Activated CD8-positive, alpha-beta memory T cell treated with anti-CD3 and anti-CD28 coated beads for 1 hour (primary cell): ENCODE measurements around the gene RNF150.
"Not testable (repeated sequence)": the region's sequence is repeated elsewhere in the genome, so short reads cannot be mapped to it uniquely, and the experiment has no call there.

ENCODE experiments used
- DNase-seq, 2 donors: peaks; one replicate each; pipeline ENCODE4 v3.0.0-alpha.2; 2020; ENCODE audit warnings: low read depth in 1 of 2; ENCODE audit errors: extremely low read depth in 1 of 2

RNF150 gene

DNA sequence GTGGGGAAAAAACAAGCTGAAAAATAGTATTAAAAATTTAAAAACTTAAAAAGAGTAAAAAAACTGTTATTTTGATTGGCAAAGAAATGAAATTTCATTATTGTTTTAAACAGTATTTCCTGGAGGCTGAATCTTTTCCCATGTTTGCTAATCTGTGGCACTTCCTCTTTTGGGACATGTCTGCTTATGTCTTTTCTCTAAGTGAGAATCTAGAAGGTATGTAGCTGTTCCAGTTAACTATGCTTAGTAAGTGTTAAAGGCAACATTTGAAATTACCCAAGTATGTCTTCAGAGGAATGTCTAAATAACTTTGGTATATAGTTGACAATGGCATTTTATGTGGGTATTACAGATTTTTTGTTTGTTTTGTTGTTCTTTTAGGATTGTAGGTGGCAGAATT, 295.5 kb downstream of the RNF150 start:
- no peak for DNase-seq

DNA sequence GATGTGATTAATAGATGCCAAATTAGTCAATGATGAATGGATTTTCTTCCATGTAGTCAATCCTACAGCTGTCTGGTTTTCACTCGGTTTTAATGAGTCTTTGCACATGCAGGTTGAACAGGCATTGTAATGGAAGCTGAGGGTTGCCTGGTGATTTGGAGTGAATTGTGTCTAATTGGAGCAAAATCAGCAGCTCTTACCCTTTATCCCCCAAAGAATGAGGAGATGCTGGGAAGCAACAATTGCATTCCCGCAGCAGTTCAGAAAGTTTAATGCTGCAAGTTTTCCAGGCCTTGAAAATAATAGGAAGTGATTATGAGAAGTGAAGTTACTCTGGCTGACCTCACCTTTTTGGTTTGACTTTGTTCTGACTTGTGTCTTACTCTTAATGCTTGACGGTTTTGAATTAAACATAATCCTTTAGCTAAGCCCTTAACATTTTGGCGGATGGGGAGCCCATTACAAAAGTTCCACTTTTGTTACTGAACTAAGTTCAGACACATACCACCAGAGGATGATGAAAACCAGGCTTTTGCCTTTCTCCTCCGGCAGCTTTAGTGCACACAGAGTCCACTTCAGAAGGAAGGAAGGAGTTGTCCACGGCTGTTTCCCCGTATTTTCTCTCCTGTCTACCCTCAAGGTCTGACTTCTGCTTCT, 298.3 kb downstream of the RNF150 start:
- DNase-seq, result no peak

- no peak for DNase-seq
These were observed 300.0 kb downstream of the RNF150 start for GRCh38 chr4:140833280-140833679.

DNA sequence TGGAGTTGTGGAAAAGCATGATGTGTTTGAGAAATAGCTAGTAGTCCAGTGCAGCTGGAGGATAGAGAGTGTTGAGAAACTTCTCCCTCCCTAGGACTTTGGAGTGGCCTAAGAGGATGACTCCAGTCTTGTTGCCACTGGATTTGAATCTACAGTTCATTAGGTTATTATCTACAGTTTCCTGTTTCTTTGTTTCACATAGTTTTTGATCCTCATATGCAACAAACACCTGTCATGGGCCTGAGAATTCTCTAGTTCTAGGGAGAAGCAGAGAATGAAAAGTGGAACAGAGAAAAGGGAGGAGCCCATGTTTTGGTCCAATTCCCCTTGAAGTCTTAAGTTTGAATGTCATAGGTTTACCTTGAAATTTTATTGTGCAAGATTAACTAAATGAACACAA, 303.4 kb downstream of the RNF150 start:
- DNase-seq, result no peak

DNA sequence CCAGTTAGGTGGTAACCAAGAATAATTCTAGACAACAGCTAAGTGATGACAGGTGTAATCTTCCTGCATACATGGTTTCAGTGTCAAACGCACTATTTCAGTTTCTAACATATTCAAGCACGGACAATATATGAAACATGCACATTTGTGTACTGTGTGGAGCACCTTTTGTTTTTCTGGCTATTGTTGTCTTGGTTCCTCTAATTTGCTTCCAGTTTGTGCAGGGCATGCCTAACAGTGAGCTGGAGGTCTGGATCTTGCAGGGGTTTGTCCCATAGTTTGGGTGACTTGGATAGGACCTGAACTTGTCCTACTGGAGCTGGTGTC, 306.6 kb downstream of the RNF150 start:
- no peak for DNase-seq

- not testable (repeated sequence) for DNase-seq
These were observed 312.7 kb downstream of the RNF150 start for GRCh38 chr4:140820520-140820919.

DNA sequence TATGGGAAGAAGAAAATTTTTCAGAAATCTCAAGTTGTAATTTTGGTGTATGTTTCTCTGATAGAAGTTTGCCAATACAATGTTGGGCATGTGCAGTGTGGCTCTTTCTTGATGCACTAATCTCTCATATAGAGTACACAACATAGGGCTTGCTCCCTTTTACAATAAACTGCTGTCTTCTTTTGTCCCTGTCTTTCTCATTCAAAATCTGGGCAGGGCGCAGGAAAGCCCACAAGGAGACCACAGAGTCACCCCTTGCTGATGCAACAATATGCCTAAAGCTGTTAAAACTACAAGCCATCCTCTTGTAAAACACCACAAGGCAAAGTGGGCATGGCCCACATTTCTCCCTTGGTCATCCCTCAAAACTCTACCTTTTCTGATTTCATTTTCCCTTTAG, 313.7 kb downstream of the RNF150 start:
- DNase-seq, result no peak

DNA sequence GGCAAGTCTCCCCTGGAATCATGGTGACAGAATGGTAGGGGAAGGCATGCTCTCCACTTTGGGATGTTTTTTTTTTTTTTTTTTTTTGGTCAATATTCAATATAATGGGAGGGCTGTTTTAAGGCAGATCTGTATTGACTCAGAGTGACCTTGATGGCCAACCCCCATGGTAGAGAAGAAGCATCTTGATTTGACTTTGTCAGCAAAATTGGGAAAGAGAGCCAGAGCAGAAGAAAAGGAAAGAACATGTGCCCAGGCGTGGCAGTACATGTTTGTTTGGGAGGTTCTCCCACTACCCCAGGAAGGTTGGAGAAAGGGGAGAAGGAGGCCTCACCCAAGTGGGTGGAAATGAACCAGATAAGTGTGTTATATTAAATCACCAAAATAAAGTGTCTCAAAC, 314.8 kb downstream of the RNF150 start:
- DNase-seq, result no peak

GRCh38 chr4:140816806-140817510, 316.3 kb downstream of the RNF150 start:
- DNase-seq, result no peak

GRCh38 chr4:140813804-140814203, 319.5 kb downstream of the RNF150 start:
- no peak for DNase-seq

GRCh38 chr4:140812916-140813315, 320.4 kb downstream of the RNF150 start:
- DNase-seq, result no peak

DNA sequence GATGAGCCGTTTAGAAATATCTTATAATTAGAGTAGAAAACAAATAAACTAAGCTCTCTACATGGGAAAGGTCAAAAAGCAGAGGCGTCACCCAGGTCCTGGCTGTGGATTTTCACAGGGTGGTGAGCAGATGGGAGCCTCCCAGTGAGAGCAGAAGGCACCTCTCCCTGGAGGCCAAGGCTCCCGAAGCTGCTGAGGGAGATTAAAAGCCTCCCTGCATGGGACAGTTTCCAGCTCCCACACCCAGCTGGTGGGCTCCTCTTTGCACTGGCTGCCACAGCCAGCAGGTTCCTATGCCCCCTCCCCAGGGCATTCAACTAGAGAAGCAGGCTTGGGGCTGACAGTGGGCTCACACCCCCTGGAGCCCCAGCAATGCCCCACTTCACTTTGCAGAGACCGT, 321.8 kb downstream of the RNF150 start:
- no peak for DNase-seq

- DNase-seq, result not testable (repeated sequence)
These were observed 322.6 kb downstream of the RNF150 start for GRCh38 chr4:140810591-140811169.
